Prostate gland (tissue), 2 donors: ENCODE measurements around the gene NF2.

Source experiments
- POLR2AphosphoS5 ChIP-seq: sonication (generic); formaldehyde crosslinking; IDR thresholded peaks from one replicate; pipeline ENCODE4 v1.6.1; 2017; ENCODE audit warnings: antibody characterized with exemption
- TF ChIP-seq, protein P1 (sequence below), 4 experiments: fragments of 200-600 bp in 2 of 4; fragments of 450-650 bp in 2 of 4; sonication (generic) in 2 of 4; IDR thresholded peaks; 1 replicate in 3 of 4; 2 replicates in 1 of 4; pipeline ENCODE4 v1.5.1; 2016 to 2019; ENCODE audit warnings: antibody characterized with exemption in 4 of 4, mild to moderate bottlenecking in 2 of 4, moderate library complexity in 2 of 4

DNA sequence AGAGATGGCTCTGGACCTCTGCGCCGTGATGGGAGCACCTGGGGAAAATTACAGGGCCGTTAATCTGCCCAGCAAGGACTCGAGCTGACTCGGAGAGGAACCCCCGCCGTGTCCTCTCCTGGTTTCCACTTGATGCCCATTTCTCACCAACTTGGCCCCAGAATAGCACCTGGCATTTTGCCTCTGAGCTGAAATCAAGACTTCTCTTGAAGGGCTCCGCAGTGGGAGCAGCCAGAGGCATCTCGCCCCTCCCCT, 97.4 kb downstream of the NF2 start:
- TF ChIP-seq POLR2AphosphoS5, result no peak
- TF ChIP-seq, protein P1, sequence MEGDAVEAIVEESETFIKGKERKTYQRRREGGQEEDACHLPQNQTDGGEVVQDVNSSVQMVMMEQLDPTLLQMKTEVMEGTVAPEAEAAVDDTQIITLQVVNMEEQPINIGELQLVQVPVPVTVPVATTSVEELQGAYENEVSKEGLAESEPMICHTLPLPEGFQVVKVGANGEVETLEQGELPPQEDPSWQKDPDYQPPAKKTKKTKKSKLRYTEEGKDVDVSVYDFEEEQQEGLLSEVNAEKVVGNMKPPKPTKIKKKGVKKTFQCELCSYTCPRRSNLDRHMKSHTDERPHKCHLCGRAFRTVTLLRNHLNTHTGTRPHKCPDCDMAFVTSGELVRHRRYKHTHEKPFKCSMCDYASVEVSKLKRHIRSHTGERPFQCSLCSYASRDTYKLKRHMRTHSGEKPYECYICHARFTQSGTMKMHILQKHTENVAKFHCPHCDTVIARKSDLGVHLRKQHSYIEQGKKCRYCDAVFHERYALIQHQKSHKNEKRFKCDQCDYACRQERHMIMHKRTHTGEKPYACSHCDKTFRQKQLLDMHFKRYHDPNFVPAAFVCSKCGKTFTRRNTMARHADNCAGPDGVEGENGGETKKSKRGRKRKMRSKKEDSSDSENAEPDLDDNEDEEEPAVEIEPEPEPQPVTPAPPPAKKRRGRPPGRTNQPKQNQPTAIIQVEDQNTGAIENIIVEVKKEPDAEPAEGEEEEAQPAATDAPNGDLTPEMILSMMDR (IDR thresholded peaks at IDR 0.05), result no peak
